Measurements from ENCODE around the gene RABGAP1L.

DNA sequence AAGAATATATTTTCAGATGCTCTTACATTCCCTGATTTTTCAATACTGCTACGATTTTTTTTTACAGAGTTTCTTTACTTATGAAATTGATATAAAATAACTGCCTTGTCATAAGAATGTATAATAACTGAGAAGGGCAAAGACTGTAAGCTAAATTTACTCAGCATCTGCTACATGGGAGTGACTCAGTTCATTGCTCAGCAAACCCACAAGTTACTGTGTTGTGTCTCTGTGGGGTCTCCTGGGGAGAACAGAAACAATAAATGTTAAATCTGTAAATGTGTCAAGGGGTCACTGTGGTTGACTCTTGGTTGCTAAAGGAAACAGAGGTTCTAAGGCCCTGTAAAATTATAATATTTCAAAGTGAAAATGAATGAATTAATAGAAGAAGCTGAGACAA lies 630.1 kb downstream of the RABGAP1L start:
- TF ChIP-seq, protein P1, sequence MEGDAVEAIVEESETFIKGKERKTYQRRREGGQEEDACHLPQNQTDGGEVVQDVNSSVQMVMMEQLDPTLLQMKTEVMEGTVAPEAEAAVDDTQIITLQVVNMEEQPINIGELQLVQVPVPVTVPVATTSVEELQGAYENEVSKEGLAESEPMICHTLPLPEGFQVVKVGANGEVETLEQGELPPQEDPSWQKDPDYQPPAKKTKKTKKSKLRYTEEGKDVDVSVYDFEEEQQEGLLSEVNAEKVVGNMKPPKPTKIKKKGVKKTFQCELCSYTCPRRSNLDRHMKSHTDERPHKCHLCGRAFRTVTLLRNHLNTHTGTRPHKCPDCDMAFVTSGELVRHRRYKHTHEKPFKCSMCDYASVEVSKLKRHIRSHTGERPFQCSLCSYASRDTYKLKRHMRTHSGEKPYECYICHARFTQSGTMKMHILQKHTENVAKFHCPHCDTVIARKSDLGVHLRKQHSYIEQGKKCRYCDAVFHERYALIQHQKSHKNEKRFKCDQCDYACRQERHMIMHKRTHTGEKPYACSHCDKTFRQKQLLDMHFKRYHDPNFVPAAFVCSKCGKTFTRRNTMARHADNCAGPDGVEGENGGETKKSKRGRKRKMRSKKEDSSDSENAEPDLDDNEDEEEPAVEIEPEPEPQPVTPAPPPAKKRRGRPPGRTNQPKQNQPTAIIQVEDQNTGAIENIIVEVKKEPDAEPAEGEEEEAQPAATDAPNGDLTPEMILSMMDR (conservative IDR thresholded peaks at IDR 0.05), result no peak
- no peak for TF ChIP-seq ZFX (IDR thresholded peaks at IDR 0.05)

Data from C4-2B (cell line).